HG02588 (cell line): ENCODE data around the gene MRPS2.
"Not testable (repeated sequence)": the region's sequence is repeated elsewhere in the genome, so short reads cannot be mapped to it uniquely, and the experiment has no call there.

ENCODE experiments used
- ATAC-seq: cut with Tn5 transposase; IDR thresholded peaks from one replicate; pipeline ENCODE4 v1.9.1; 2021; ENCODE audit warnings: mild to moderate bottlenecking, moderate library complexity; ENCODE audit not compliant: unreplicated experiment

The MRPS2 gene

DNA sequence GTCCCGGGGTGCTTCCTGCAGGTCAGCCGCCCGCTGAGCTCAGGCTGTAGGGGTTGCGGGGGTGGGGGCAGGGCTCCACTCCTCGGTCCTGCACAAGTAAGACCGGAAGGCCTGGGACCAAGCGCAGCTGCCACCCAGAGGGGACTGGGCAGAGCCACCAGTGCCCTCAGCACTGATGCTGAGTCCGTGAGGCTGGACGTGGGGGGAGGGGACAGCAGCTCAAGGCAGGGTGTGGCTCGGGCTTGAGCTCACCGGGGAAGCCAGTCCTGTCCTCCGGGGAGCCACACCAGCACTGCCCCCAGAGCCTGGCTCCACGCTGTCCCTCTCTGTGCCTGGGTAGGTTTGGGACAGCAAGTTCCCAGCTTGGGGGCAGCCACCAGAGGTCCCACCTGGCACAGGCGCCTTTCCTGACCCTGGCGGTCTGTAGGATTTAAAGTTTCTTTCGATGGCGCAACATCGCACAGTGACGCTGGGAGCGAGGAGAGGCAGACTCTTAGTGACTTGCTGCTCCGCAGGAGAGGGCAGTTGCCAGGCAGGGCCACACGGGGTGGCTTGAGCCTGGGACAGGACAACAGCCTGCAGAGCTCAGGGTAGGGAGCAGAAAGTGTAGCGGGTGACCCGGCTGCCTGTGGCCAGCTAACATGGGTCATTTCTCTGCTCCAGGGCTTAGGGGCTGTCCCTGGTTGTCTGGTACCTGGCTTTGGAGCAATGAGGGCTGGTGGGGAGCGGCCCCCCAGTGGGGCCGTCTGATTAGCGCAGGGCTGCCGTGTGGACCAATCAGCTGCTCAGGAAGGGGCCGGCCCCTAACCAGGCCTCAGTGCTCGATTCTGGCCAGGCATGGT is 26.5 kb downstream of the MRPS2 start:
- ATAC-seq = no peak

DNA sequence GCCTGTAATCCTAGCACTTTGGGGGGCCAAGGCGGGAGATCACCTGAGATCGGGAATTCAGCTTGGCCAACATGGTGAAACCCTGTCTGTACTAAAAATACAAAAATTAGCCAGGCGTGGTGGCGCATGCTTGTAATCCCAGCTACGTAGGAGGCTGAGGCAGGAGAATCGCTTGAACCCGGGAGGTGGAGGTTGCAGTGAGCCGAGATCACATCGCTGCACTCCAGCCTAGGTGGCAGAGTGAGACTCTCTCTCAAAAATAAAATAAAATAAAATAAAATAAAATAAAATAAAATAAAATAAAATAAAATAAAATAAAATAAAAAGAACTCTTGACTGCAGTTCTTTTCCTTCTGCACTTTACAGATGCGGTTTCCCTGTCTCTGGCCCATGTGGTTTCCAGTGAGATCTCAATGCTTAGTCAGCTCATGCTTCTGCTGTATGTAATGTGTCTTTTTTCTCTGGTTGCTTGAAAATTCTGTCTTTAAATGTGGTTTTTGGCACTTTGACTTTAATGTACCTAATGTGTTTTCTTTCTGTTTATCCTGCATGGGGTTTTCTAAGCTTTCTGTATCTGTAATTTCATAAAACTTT is 28.5 kb downstream of the MRPS2 start:
- not testable (repeated sequence) for ATAC-seq

DNA sequence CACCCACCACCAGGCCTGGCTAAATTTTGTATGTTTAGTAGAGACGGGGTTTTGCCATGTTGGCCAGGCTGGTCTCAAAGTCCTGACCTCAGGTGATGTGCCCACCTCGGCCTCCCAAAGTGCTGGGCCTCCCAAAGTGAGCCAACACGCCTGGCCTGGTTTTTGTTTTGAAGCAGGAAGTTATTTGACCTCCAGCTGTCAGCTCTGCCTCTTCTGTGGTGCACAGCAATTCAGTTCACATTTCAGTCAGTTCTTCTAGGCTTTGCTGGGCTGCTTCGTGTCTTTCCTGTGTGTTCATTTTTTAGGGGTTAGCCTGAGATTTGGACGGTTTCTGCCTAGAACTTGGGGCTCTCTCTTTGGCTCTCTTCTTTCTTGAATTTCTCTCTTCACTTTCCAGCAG is 29.7 kb downstream of the MRPS2 start:
- no peak for ATAC-seq

DNA sequence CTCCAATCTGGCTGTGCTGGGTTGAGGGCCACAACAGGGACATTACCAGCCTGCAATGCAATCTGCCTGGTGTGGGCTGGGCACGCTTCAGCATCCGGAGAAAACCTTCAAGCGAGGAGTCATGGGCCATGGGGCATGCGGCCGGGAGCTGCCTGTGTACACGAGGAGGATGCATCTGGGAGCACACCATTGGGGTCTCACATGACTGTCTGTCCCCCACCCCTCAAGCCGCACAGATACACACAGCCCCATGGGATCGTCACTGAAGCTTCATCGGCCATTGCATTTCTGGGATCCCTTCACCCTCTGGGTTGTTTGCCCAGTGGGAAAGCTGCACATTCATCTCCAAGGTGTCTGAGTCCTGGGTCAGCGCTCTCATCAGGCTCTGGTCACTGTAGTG is 30.6 kb downstream of the MRPS2 start:
- ATAC-seq = no peak

DNA sequence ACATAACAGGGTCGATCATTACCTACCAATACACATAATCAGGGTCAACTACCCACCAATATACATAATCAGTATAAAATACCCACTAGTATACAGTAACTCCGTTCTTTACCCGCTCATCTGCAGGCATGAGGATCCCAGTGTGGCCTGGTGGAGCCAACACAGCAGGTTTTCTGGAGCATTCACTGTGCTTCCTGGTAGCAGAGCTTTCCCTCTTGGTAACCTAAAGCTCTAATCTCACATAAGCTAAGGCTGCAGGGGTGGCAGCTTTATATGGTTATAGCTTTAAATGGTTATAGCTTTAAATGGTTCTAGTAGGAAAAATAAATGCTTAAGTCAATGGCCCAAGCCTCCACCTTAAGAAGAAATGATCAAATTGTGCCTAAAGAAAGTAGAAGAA is 32.6 kb downstream of the MRPS2 start:
- ATAC-seq = no peak

DNA sequence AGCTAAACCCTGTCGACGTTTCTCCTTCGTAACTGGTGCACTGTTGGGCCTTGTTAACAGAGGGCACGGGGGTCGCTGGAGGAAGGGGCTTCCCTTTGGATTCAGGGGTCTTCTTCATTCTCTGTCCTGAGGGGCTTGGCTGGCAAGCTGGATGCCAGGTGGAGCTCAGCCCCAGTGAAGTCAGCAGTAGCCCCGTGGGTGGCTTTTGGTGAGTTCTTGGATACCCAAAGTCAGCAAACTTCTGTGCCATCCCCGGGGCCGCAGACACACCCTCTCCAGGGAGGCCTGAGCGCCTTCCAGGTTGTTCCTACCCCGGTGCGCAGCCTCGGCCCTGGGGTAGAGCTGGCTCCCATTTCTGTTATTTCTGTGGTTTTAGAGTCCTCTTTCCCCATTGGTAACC is 33.2 kb downstream of the MRPS2 start:
- ATAC-seq = no peak

DNA sequence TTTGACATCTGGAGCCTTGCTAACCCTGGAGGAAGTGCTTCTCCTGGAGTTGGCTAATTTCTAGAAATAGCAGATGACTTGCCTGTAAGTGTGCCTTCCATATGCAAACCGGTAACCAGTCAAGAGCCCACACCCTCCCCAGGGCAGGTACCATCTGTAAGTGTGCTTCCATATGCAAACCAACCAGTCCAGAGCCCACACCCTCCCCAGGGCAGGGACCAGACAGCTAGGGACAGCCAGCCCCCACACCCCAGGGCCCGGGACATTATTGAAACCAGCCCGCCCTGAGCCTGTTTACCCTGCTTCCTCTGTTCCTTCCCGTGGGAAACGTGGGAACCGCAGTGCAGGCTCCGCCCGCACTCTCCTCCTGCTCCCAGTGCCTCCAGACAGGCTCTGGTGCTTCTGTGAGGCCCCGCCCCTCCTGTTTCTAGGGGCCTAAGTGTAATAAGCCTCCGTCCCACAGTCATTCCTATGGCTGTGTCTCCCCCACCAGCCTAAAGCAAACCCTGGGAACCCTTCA is 33.8 kb downstream of the MRPS2 start:
- not testable (repeated sequence) for ATAC-seq

DNA sequence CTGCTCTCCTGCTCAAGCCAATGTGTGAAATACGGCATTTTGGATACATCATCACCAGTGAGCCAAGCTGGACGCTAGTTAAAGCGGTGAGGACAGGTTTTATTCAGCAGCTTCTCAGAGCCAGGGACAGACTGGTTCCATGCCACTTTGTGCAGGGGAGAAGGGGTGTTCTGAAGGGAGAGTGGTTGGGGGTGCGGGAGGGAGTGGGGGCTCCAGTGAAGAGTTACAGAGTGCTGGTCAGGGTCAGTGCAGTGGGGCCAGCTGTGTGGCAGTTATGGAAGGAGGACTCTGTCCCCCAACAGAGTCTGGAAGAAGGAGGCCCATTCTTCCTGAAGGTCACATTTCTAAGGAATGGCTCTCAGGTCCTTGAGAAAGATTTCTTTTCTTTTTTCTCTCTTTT is 34.3 kb downstream of the MRPS2 start:
- not testable (repeated sequence) for ATAC-seq

DNA sequence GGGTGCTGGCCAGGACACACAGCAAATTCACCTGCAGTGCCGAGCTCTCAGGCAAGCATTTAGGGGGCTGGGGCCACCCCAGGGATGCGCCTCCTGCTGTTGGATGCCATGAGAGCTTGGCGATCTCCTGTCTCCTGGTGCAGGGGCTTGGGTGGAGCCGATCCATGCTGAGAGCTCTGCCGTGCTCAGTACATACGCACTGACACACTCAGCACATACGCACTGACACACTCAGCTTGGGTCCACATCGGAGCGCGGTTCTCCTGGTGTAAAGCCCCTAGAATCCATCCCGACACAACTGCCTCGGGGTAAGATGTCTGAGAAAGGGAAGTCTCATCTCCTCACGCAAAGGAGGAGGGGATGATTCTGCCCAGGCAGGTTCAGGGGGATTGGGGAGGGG is 35.1 kb downstream of the MRPS2 start:
- ATAC-seq = not testable (repeated sequence)

DNA sequence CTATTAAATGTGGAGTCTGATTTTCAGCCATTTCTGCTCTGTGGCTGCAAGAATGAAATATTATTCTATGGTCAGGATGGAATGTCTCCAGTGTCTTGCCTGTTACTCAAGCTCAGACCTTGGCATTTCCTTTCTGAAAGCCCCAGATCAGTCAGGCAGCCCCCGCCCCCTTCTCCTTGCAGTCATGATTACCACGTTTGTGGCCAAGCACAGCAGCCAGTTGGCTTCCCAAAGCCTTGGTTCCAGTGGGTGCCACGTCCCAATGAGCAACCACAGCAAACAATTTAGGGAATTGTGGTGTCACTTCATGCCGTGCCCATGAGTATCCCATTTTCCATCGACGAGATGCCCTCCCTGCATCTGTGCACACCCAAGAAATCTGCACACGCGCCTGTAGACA is 35.7 kb downstream of the MRPS2 start:
- ATAC-seq = no peak

DNA sequence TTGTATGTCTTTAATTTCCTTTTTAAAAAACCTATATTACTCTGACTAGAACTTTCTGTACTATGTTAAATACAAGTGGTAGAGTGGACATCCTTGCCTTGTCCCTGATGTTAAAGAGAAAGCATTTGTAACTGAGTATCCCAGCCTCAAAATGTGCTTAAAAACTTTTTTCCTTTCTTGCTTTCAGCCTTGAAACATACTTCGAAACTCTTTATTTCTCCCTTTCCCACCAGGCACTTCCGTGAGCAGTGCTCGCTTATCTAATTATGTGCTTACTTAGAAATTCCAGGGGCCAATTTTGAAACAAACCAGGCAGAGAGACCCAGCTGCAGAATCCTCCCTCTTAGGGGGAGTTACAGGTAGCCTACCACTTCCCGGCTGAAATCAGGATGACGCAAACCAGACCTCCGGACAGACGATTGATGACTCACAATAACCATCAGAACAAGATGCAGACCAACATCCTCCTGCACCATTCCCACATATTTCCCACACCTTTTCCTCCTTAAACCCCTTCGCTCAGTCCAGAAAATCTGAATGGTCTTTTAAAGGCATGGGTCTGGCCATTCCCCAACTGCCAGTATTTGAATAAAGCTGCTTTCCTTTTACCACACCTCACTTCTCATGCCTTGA is 42.9 kb downstream of the MRPS2 start:
- ATAC-seq = not testable (repeated sequence)

DNA sequence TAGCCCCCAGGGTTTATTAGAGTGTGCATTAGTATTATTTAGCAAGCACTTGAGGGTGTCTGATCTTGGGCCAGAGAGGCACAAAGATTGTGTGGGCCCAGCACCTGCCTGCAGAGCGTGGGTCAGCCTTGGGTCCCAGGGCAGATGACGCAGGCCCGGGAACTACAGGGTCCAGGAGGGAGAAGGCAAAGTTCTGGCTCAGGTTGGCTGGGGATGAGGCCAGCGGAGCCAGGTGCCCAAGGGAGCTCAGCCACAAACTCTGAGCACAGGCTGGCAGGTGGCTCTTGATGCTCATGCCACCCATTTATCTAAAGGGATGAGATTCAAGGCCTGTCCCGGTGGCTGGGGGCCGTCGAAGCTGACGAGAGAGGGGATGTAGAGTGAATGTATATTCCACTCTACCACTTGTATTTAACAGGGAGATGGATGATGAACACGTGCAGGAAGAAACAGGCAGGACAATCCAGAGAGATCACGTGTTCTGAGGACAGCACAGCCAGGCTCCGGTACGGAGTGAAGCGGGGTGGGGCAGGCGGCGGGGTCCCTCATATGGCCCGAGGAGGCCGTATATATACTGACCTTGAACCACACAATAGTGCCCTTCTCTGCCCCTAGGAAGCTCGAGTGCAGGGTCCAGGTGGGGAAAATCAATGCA is 44.6 kb downstream of the MRPS2 start:
- no peak for ATAC-seq

DNA sequence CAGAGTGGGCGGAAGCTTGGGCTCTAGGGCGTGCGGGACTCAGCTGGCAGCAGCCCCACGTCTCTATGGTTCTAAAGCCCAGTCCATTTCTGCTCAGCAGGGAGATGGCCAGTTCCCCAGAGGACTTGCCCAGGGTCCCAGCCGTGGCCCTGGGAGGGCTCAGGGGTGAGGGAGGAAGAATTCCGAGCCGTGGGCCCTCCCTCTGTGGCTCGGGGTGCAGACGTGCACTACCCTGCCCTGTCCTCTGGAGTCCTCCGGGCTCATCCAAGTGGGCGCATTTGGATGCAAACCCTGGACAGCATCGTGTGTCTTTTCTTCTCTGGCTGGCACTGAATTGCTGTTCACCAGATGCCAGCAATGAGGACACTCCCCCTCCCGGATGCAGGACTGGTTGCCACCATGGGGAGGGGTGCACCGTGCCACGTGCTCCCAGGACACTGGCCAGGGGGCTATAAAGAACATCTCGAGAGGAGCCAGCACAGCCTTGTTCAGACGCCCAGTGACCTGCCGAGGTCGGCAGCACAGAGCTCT is 45.2 kb downstream of the MRPS2 start, which contains the start of gene OBP2A:
Gene OBP2A (plus strand): TSS at position 481 of the 531 bp plus-strand sequence. CDS start 55 bp downstream, outside the sequence.
- ATAC-seq = not testable (repeated sequence)

DNA sequence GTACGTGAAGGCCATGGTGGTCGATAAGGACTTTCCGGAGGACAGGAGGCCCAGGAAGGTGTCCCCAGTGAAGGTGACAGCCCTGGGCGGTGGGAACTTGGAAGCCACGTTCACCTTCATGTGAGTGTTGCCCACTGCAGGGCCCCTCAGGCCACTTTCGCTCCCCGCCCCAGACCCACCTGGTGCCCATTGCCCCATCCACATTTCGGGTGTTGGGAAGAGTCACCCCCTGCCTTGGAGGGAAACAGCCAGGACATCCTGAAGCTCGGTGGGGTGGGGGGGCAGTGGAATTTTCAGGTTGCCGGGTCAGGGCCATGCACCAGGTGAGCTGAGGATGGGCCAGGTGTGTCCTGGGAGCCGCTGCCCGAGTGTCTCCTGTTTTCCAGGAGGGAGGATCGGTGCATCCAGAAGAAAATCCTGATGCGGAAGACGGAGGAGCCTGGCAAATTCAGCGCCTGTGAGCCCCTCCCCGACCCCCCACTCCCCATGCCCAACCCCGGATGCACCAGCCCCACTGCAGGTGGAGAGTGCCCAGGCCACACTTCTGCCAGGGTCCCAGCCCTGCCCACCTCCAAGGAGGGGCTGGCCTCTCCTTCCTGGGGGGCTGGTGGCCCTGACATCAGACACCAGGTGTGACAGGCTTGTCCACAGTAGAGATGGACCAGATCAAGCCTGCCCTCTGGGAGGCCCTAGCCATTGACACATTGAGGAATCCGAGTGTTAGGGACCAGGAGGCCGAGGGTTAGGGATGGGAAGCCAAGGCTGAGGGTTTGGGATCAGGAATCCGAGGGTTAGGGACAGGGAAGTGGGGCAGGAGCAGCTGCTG is 46.5 kb downstream of the MRPS2 start:
- not testable (repeated sequence) for ATAC-seq

DNA sequence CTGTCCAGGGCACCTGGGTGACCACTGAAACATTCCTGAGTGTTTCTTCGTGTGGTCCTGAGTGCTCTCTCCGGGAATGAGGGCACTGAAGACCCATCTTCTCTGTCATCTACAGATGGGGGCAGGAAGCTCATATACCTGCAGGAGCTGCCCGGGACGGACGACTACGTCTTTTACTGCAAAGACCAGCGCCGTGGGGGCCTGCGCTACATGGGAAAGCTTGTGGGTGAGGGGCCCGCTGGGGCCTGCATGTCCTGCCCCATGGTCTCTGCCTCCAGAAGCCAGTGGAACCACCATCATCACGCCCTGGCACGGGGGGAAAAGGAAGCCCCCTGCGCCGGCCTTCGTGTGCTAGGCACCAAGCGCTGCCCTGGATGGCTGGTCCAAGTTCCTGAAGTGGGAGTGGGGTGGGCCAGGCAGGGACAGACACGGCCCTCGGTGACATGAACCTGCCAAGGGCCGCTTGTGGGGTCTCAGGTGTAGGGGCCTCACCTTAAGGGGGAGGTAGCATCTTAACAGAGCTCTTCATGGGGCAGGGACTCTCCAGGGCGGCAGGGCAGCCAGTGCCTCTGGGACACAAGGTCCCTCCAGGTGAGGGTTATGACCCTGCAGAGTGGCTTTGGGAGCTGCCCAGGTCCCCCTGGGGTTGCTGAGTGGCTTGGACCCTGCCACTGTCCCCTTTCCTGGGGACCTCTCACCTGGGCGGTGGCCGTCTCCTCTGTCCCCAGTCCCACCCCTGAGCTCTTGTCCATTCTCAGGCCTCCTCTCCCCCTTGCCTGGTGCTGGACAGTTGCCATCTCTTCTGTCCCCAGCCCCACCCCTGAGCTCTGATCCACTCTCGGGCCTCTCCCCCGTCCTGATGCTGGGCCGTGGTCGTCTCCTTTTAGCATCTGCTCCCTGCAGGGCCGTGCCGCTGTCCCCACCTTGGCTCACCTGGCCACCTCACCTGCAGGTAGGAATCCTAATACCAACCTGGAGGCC is 47.6 kb downstream of the MRPS2 start:
- no peak for ATAC-seq

DNA sequence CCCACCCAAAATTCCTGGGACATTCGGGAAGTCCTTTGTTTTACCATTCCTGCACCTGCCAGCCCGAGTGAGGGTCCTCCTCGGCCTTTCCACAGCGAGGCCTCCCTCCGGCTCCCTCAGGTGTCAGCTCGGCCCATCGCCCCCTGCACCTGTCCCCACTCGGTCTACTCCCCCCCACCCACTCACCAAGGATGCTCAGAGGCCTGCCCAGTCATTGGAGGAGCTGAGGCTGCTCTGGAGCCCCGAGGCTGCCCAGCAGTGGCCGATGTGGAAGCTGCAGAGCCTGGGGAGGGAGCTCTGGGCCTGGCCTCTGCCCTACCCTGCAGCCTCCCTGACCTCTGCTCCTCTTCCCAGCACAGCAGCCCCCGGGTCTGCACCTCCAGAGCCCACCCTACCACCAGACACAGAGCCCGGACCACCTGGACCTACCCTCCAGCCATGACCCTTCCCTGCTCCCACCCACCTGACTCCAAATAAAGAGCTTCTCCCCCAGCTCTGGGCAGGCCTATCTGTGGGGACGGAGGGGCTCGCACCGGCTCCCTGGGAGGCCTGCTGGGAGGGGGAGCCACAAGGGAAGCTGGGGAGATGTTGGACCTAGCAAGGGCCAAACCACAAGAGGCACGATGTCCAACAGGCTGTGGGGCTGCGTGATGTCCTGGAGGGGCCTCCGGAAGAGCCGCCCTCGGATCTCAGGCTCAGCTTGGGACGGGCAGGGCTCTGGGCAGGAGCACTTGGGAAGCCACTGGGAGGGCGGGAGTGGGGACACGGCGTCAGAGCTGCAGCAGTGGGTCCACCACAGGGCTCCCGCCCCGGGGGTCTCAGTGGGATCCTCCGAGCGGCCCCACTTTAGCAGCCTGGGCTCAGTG is 49.2 kb downstream of the MRPS2 start:
- not testable (repeated sequence) for ATAC-seq

DNA sequence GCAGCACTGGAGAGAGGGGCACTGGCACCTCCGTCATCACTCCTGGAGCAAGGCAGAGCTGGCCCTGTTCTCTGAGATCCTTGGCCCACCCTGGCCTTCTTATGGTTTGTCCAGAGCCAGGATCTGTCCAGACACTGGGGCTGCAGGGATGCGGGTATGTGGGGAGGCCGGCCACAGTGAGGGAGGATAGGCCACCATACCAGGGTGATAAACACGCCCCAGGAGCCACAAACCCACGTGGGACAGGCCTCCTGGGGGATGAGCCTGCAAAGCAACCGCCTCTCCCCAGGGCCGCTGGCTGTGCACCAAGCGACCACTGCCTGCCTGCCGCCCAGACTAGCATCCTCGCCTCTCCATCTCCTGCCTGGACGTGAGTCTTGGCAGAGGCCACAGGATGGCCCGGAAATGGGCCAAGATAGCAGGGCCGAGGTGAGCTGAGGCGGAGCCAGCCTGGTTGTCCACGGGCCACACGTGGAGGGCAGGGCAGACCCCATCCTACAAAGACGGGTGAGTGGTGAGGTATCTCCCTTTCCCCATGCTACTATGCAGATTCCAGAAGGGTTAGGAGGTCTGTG is 49.9 kb downstream of the MRPS2 start:
- no peak for ATAC-seq

DNA sequence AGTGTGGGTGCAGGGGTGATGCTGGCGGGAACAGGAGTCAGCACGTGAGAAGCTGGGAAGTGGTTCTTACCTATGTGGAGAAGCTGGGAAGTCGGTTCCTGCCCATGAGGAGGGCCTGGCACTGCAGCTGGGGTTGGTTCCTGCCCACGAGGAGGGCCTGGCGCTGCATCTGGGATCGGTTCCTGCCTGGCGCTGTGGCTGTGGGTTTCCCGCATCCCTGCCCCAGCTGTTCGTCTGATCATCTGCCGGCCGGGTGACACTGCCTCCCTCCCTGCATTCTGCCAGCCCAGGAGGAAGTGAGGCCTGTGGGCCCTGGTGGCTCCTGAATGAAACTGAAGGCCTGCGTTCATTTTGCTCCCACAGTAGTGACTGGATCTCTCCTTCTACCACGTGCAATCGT is 50.5 kb downstream of the MRPS2 start:
- no peak for ATAC-seq
